GM19467 (cell line): ENCODE measurements around the gene PHKB.
"Not testable (repeated sequence)": the region's sequence is repeated elsewhere in the genome, so short reads cannot be mapped to it uniquely, and the experiment has no call there.

Source experiments
- ATAC-seq: cut with Tn5 transposase; IDR thresholded peaks from one replicate; pipeline ENCODE4 v1.9.1; 2021; ENCODE audit warnings: mild to moderate bottlenecking, moderate library complexity; ENCODE audit not compliant: unreplicated experiment

The PHKB gene

DNA sequence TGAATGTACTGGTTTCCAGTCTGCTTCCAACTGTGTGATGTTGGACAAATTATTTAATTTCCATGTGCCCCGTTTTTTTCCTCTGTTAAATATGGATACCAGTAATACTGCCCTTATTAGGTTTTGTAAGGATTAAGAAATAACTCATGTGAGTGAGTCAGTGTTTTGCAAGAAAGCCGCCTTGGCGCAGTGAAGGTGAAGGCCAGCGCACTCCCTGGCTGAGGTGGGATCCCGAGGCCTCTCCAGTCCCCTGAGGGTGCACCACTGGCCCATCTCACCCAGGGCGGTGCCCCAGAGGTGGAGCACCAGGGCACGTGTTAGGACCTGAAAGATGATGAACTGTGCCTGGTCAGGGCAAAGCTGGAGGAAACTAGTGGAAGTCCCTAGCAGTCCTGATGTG lies 43.5 kb downstream of the PHKB start:
- ATAC-seq: no peak

DNA sequence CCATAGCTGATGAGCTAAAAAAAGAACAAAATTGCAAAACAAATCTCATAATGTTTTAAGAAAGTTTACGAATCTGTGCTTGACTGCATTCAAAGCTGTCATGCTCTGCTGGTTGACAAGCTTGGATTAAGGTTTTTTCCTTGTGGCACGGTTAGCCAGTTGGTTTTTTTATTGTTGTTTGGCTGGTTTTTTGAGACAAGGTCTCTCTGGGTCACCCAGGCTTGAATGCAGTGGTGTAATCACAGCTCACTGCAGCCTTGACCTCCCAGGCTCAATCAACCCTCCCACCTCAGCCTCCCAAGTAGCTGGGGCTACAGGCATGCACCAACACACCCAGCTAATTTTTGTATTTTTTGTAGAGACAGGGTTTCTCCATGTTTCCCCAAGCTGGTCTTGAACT lies 45.7 kb downstream of the PHKB start:
- no peak for ATAC-seq

DNA sequence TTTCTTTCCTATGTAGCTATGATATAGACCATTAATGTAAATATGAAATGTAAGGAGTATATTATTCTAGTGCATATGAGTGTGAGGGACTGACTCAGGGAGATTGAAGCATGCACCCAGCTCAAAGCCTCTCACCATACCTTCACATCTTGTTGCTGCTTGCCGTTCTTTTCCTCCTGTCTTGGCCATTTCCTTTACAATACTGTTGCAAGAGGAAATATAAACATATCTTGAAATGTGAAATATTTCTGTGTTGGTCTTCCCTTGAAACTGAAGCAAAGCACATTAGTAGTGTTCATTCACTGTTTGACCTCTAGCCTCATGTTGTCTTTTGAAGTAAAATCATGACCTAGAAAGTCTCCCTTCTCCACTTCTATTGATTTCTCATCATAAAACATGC lies 46.6 kb downstream of the PHKB start:
- ATAC-seq: no peak

DNA sequence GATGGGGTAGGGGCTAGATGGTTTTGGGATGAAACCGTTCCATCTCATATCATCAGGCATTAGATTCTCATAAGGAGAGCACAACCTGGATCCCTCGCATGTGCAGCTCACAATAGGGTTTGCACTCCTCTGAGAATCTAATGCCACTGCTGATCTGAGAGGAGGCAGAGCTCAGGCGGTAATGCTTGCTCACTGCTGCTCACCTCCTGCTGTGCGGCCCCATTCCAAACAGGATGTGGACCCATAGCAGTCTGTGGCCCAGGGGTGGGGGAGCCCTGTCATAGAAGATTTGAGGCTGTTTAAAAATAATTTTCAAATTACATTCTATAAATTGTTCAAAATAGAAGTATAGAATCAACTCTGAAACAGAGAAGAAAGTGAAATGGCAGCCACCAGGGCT lies 50.8 kb downstream of the PHKB start:
- ATAC-seq: no peak

DNA sequence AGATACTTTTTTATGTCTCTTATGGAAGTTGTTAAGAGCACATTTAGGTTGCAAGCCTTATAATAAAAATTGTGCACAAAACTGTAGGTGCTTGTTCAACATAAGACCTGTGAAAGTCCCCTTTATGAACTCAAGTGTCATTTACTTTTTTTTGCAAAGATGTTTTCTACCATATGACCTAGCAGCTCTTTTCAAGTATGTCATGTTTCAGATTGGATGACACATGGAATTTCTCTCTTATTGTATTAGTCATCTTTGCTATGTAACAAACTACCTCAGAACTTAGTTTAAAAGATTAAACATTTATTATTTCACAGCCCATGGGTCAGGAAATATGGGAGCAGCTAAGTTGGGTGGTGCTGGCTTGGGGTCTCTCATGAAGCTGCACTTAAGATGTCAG lies 57.9 kb downstream of the PHKB start:
- ATAC-seq: no peak

DNA sequence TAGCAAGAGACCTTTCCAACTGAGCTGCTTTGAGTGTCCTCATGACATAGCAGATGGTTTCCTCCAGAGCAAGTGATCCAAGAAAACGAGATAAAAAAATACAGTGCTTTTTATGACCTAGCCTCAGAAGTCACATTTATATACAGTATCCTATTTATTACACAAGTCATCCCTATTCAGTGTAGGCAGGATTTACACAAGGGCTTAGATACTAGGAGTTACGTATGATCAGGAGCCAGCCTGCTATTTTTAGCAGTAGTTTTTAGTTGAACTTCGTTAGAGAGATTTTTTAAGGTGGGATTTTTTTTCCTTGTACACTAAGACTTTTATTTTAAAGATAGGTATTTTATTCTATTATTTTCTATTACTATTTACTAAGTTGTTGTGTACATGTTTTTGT lies 58.4 kb downstream of the PHKB start:
- no peak for ATAC-seq

DNA sequence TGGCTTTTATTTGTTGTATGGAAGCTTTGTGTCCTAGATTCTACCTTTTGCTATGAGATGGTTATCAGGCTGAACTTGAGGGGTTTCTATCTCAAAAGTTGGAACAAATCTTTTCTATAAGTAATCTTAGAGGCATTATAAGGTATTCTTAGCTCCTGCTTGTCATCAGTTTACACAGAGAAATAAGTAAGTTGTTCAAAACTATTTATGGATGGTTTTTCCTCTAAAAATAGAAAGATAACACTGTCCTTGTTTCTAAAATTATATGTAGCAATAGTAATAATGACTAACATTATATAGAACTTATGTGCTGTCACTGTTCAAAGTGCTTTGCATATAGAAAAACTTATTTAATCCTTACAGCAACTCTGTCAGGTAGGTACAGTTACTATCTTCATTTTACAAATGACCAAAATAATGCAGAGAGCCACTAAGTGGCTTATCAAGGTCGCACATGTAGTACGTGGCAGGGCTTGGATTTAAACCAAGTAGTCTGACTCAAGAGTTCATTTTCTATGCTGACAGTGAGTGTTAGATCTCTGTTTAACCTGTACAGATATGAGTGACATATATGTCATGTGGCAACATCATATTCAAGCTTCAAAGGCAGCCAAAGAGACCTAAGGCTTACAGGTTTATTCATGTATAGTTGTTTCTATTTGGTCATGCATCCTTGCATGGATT lies 59.0 kb downstream of the PHKB start:
- no peak for ATAC-seq

DNA sequence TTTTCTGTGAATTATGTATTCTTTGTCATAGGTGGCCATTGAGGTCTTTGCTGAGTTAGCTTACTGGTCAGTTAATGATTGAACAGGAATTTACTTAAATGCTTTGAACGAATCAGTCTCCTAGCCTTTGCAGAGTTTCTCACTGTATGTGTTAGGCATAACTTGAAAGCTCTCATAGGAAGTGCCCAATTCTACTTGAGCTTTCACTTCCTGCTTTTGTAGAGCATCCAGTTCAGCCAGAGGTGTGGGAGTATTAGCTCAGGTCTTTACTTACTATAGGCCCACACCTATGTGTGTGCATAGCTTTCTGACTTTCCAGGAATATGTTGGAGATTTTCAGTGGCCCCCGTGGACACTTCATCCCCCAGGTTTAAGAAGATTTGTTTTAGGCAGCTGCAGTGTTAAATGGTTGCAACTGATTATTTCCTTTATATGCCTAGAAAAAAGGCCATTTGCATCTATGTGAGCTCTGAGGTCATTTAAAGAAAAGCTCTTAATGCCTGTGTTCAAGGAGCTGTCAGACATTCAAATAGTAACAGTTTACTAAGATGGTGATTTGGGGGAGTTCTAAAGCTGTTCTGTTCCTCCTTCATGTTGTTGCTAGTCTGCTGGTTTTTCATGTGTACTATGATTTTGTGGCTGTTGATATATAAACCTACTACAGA lies 62.3 kb downstream of the PHKB start:
- ATAC-seq: peak; percentile 100

DNA sequence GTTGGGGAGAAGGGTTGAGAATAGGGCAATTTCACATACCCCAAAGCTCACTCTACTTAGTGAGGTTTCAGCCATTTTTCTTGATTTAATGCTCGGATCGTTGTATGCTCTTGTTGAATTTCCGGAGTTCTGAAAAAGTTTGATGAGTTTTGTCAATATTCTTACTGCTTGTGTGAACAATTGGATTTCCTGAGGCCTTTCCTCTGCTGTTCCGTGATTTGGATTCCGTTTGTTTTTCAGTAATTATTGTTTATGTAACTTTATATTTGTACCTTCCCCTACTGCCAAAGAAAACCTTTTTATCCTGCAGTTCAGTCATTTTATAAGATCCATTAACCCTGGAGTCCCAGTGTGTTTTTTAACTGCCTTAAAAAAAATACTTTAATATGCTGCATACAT lies 62.9 kb downstream of the PHKB start:
- ATAC-seq: no peak

DNA sequence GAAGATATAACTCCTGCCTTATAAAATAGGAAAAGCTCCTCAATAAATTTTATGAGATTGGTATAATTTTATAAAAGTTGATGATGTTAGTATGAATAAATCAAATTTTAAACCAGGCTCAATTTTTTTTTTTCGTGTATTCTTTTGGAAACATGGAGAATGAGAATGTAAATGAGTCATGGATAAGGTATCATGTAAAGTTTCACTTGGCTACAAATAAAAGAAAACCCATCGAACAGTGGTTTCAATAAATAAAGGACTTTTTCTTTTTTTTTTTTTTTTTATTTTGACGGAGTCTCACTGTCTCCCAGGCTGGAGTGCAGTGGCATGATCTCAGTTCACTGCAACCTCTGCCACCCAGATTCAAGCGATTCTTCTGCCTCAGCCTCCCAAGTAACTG lies 67.3 kb downstream of the PHKB start:
- ATAC-seq: no peak

DNA sequence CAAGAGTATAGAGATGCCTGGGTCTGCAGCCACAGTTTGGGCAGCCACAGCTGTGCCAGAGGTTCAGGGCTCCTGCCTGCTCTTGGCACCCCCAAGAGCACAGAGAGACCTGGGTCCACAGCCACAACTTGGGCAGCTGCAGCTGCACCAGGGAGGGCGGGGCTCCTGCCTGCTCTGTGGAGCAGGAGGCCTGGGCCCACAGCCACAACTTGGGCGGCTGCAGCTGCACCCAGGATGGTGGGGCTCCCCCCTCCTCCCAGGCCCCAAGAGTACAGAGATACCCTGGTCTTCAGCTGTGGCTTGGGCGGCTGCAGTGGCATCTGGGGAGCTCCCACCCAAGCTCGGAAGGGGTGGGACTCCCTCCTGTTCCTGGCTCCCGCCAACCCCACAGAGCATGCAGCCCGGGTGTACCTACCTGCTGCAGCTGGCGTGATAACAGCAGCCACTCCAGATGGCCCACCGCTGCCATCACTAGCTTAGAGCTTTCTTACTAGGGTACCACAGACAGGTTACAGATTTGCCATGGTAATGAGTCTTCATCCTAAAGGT lies 72.7 kb downstream of the PHKB start:
- ATAC-seq: no peak

DNA sequence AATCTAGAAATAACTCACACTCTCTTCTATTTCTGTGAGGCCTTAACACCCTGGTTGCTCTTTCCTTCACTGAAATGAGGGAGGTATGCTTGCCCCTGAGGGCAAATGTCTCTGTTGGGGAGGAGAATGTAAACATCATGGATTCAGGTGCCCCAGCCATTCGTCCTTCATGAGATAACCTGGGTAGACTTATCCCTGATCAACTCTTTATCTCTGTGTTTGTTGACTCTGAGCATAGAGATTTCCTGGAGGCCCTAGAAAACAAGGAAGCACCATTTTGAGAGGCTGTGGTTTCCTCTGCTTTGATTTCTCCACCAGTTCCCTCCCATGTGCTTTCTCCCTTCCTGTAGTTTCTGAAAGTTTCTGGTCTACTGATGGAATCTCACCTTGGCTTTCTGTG lies 77.3 kb downstream of the PHKB start:
- ATAC-seq: no peak

DNA sequence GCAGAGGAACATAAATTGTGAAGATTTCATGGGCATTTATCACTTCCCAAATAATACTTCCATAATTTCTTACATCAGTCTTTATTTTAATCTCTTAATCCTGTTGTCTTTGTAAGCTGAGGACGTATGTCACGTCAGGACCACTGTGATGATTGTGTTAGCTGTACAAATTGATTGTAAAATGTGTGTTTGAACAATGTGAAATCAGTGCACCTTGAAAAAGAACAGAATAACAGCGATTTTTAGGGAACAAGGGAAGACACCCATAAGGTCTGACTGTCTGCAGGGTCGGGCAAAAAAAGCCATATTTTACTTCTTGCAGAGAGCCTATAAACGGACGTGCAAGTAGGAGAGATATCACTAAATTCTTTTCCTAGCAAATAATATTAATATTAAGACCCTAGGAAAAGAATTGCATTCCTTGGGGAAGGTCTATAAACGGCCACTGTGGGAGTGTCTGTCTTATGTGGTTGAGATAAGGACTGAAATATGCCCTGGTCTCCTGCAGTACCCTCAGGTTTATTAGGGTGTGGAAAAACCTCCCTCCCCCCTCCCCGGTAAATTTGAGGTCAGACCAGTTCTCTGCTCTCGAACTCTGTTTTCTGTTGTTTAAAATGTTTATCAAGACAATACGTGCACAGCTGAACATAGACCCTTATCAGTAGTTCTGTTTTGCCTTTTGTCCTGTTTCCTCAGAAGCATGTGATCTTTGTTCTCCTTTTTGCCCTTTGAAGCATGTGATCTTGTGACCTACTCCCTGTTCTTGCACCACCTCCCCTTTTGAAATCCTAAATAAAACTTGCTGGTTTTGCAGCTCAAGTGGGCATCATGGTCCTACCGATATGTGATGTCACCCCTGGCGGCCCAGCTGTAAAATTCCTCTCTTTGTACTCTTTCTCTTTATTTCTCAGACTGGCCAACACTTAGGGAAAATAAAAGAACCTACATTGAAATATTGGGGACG lies 78.9 kb downstream of the PHKB start:
- ATAC-seq: not testable (repeated sequence)

DNA sequence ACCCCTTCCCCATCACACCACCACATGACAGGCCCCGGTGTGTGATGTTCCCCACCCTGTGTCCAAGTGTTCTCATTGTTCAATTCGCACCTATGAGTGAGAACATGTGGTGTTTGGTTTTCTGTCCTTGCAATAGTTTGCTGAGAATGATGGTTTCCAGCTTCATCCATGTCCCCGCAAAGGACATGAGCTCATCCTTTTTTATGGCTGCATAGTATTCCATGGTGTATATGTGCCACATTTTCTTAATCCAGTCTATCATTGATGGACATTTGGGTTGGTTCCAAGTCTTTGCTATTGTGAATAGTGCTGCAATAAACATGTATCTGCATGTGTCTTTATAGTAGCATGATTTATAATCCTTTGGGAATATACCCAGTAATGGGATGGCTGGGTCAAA lies 80.0 kb downstream of the PHKB start:
- ATAC-seq: not testable (repeated sequence)

DNA sequence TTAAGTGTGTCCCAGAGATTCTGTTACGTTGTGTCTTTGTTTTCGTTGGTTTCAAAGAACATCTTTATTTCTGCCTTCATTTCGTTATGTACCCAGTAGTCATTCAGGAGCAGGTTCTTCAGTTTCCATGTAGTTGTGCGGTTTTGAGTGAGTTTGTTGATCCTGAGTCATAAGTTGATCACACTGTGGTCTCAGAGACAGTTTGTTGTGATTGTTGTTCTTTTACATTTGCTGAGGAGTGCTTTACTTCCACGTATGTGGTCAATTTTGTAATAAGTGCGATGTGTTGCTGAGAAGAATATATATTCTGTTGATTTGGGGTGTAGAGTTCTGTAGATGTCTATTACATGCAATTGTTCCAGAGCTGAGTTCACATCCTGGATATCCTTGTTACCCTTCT lies 83.1 kb downstream of the PHKB start:
- ATAC-seq: not testable (repeated sequence)

DNA sequence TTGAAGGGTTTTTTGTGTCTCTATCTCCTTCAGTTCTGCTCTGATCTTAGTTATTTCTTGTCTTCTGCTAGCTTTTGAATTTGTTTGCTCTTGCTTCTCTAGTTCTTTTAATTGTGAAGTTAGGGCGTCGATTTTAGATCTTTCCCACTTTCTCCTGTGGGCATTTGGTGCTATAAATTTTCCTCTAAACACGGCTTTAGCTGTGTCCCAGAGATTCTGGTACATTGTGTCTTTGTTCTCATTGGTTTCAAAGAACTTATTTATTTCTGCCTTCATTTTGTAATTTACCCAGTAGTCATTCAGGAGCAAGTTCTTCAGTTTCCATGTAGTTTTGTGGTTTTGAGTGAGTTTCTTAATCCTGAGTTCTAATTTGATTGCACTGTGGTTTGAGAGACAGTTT lies 90.1 kb downstream of the PHKB start:
- not testable (repeated sequence) for ATAC-seq

DNA sequence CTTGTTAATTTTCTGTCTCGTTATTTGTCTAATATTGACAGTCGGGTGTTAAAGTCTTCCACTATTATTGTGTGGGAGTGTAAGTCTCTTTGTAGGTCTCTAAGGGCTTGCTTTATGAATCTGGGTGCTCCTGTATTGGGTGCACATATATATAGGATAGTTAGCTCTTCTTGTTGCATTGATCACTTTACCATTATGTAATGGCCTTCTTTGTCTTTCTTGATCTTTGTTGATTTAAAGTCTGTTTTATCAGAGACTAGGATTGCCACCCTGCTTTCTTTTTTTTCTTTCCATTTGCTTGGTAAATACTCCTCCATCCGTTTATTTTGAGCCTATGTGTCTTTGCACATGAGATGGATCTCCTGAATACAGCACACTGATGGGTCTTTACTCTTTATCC lies 90.6 kb downstream of the PHKB start:
- ATAC-seq: not testable (repeated sequence)

DNA sequence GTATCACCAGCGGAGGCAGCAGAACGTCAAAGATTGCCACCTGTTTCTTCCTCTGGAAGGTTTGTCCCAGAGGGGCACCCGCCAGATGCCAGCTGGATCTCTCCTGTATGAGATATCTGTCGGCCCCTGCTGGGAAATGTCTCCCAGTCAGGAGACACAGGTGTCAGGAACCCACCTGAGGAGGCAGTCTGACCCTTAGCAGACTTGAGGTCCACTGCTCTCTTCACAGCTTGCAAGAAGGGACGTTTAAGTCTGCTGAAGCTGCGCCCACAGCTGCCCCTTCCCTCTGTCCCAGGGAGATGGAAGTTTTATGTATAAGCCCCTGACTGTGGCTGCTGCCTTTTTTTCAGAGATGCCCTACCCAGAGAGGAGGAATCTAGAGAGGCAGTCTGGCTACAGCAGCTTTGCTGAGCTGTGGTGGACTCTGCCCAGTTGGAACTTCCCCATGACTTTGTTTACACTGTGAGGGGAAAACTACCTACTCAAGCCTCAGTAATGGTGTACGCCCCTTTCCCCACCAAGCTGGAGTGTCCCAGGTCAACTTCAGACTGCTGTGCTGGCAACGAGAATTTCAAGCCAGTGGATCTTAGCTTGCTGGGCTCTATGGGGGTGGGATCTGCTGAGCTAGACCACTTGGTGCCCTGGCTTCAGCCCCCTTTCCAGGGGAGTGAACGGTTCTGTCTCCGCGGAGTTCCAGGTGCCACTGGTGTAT lies 92.9 kb downstream of the PHKB start:
- ATAC-seq: no peak

DNA sequence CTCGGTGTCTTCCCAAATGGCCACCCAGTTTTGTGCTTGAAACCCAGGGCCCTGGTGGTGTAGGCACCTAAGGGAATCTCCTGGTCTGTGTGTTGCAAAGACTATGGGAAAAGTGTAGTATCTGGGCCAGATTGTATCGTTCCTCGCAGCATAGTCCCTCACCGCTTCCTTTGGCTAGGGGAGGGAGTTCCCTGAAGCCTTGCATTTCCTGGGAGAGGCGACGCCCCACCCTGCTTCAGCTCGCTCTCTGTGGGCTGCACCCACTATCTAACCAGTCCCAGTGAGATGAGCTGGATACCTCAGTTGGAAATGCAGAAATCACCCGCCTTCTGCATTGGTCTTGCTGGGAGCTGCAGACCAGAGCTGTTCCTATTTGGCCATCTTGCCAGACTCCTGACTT lies 93.5 kb downstream of the PHKB start:
- ATAC-seq: not testable (repeated sequence)

DNA sequence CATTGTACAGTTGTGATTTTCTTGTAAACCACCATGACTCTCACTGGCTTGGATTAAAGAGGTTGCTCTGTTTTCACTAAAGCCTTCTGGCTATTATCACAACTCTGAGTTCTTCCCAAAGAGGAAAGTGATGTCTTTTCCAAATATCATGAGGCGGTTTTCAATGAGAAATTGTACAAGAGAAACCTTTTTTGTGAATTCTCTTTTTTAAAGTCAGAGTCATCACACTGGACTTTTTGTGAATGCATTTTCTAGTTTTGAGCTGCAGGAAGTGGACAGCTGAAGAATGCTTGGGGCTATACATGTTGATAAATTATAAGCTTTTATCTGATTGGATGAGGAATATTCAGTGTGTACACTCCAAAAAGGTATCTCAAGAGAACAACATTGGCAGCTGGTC lies 100.2 kb downstream of the PHKB start:
- no peak for ATAC-seq

DNA sequence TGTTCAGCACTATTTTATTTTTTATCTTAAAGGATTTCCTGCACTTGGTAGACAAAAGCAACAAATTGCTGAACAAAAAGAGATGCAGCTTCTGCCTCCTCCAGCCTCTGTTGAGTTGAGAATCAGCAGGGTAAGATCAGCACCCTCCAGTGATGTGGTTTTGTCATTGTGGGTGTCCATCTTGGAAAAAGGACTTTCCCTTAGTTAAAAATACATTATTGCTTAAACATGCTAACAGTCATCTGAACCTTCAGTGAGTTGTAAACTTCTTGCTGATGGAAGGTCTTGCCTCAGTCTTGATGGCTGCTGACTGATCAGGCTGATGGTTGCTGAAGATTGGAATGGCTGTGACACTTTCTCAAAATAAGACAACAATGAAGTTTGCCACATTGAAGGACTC lies 101.2 kb downstream of the PHKB start:
- ATAC-seq: no peak
